Vagina (tissue), 2 donors: ENCODE measurements around the gene RFX4. TPM values are rescaled to one million over a fixed set of nuclear protein-coding genes. Genes with fewer than 3 reads are reported as not detected.

Experiments
- DNase-seq, 2 donors: peaks; one replicate each; pipeline ENCODE4 v3.0.0-alpha.2; 2017; ENCODE audit errors: extremely low spot score in 2 of 2
- H3K27ac ChIP-seq: fragments of 200-600 bp; sonication (generic); one replicate; pipeline ENCODE4 v1.5.1; 2019
- H3K27me3 ChIP-seq: fragments of 200-600 bp; sonication (generic); one replicate; pipeline ENCODE4 v1.5.1; 2019
- H3K36me3 ChIP-seq, 2 donors: fragments of 200-600 bp; sonication (generic); one replicate each; pipeline ENCODE4 v1.5.1; 2017 to 2019
- H3K4me1 ChIP-seq: fragments of 200-600 bp; sonication (generic); one replicate; pipeline ENCODE4 v1.5.1; 2019
- H3K4me3 ChIP-seq, 2 donors: fragments of 200-600 bp; sonication (generic); 1 replicate in 1 of 2; 2 replicates in 1 of 2; pipeline ENCODE4 v1.5.1; 2016 to 2019
- H3K9me3 ChIP-seq: fragments of 200-600 bp; sonication (generic); one replicate; pipeline ENCODE4 v1.5.1; 2019
- CTCF ChIP-seq, 3 experiments: fragments of 450-650 bp in 2 of 3; fragments of 200-600 bp in 1 of 3; sonication (generic) in 1 of 3; IDR thresholded peaks; one replicate each; pipeline ENCODE4 v1.5.1; 2017 to 2019; ENCODE audit warnings: antibody characterized with exemption in 3 of 3, mild to moderate bottlenecking in 2 of 3, moderate library complexity in 2 of 3
- POLR2A ChIP-seq, 2 donors: fragments of 450-650 bp; IDR thresholded peaks; one replicate each; pipeline ENCODE4 v1.6.1; 2017; ENCODE audit warnings: antibody characterized with exemption in 2 of 2, mild to moderate bottlenecking in 2 of 2, moderate library complexity in 2 of 2
- POLR2AphosphoS5 ChIP-seq, 2 donors: sonication (generic); formaldehyde crosslinking; IDR thresholded peaks; one replicate each; pipeline ENCODE4 v1.9.0; 2017; ENCODE audit warnings: antibody characterized with exemption in 2 of 2, mild to moderate bottlenecking in 2 of 2, low read depth in 1 of 2; ENCODE audit not compliant: insufficient read depth in 1 of 2
- intact Hi-C: fragments of 100-400 bp; cut with DNase I; formaldehyde crosslinking; loops from one replicate; pipeline ENCODE4 v1.15.1; 2023
- total RNA-seq: library from RNA; depleted of rRNA; stranded (reverse); fragments of >200 nt; gene quantifications from one replicate; pipeline ENCODE4 v1.2.3, GENCODE V29; 2016

Gene RFX4
- total RNA-seq, 1 donor from 2014 or later: not detected

- Histone ChIP-seq H3K9me3 (no peaks in the 10 kb centered on the region), H3K27ac (no peak overlapping the region), H3K27me3 (peaks cover 28% of the 10 kb centered on the region), H3K36me3 (no peaks in the 10 kb centered on the region), H3K4me1 (peaks cover 66% of the 10 kb centered on the region), H3K4me3 (no peak overlapping the region)
- intact Hi-C loops: no loop called here
- DNase-seq: no peak
- TF ChIP-seq POLR2A (IDR thresholded peaks at IDR 0.05): no peak
- TF ChIP-seq POLR2AphosphoS5 (IDR thresholded peaks at IDR 0.05; ENCODE audit: insufficient read depth in 1 of 2, low read depth in 1 of 2): no peak
- no peak for TF ChIP-seq CTCF (IDR thresholded peaks at IDR 0.05)
Measured at GRCh38 chr12:106585105-106585520, 2.3 kb downstream of the RFX4 start.

GRCh38 chr12:106585521-106586277, 2.9 kb downstream of the RFX4 start:
- Histone ChIP-seq H3K27me3 (peaks cover 23% of the 10 kb centered on the region), H3K4me1 (peaks cover 65% of the 10 kb centered on the region), H3K36me3 (no peaks in the 10 kb centered on the region), H3K9me3 (no peaks in the 10 kb centered on the region), H3K27ac (no peak overlapping the region), H3K4me3 (no peak overlapping the region)
- intact Hi-C loops: no loop called here
- no peak for DNase-seq
- TF ChIP-seq POLR2A (IDR thresholded peaks at IDR 0.05): no peak
- no peak for TF ChIP-seq POLR2AphosphoS5 (IDR thresholded peaks at IDR 0.05; ENCODE audit: insufficient read depth in 1 of 2, low read depth in 1 of 2)
- no peak for TF ChIP-seq CTCF (IDR thresholded peaks at IDR 0.05)

GRCh38 chr12:106586278-106586802, 3.5 kb downstream of the RFX4 start:
- H3K36me3 ChIP-seq: no peaks in the 10 kb centered on the region
- no peak for DNase-seq
- TF ChIP-seq POLR2AphosphoS5 (IDR thresholded peaks at IDR 0.05; ENCODE audit: insufficient read depth in 1 of 2, low read depth in 1 of 2) (no peak), CTCF (IDR thresholded peaks at IDR 0.05) (no peak), POLR2A (IDR thresholded peaks at IDR 0.05) (no peak)
- H3K27ac ChIP-seq: no peak overlapping the region
- no peaks in the 10 kb centered on the region for H3K9me3 ChIP-seq
- peaks cover 59% of the 10 kb centered on the region for H3K4me1 ChIP-seq
- intact Hi-C loops: no loop called here
- H3K27me3 ChIP-seq: peaks cover 18% of the 10 kb centered on the region
- peak overlapping the region in 1 of 2 donors; percentile 13 for H3K4me3 ChIP-seq

GRCh38 chr12:106586803-106587684, 4.2 kb downstream of the RFX4 start:
- TF ChIP-seq POLR2A (IDR thresholded peaks at IDR 0.05): no peak
- no peak for TF ChIP-seq CTCF (IDR thresholded peaks at IDR 0.05)
- no peak for TF ChIP-seq POLR2AphosphoS5 (IDR thresholded peaks at IDR 0.05; ENCODE audit: insufficient read depth in 1 of 2, low read depth in 1 of 2)
- Histone ChIP-seq H3K27ac (no peak overlapping the region), H3K4me3 (peak overlapping the region in 1 of 2 donors; percentile 13), H3K27me3 (peaks cover 18% of the 10 kb centered on the region), H3K9me3 (no peaks in the 10 kb centered on the region), H3K4me1 (peaks cover 52% of the 10 kb centered on the region), H3K36me3 (no peaks in the 10 kb centered on the region)
- intact Hi-C loops: no loop called here
- DNase-seq: no peak
